Hepatocyte (in vitro differentiated cells): ENCODE data around the gene MIEF1.

Experiments used
- EZH2 ChIP-seq: fragments of 200-600 bp; sonication (generic); IDR thresholded peaks from 2 replicates; pipeline ENCODE4 v1.6.1; 2016; ENCODE audit warnings: antibody characterized with exemption, mild to moderate bottlenecking, borderline replicate concordance
- TF ChIP-seq, protein P1 (sequence below): fragments of 200-600 bp; sonication (generic); IDR thresholded peaks from 2 replicates; pipeline ENCODE4 v1.5.1; 2016; ENCODE audit warnings: antibody characterized with exemption, mild to moderate bottlenecking; ENCODE audit not compliant: poor library complexity

DNA sequence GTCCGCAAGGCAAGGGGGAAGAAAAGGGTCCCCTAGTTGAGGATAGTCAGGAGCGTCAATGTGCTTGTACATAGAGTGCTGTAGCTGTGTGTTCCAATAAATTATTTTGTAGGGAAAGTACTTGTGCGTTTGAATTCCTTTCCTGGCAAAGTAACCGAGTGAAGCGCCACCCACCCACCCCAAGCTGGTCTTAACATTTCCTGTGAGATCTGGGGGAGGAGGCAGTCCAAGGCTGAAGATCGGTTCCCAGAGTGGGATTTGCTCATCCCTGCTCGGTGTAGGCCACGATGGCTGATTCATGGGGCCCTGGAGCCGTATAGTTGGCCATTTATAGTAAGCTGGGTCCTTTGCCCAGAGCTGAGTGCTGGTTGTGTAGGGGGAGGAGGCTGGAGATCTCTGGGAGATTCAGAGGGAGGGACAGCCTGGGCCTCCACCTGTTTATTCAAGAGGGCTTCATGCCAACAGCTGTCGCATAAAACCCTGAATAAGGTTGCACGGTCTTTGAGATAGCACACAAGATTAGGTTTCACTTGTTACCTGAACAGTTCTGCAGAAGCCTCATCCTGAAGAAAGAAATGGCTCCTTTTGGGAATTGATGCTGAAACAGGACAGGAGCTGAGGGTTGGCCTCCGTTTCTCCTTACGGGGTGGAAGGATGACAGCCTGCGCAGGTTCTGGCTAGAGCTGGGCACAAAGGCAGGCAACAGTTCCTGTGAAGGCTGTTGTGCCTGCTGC lies 20.6 kb downstream of the MIEF1 start:
- TF ChIP-seq, protein P1, sequence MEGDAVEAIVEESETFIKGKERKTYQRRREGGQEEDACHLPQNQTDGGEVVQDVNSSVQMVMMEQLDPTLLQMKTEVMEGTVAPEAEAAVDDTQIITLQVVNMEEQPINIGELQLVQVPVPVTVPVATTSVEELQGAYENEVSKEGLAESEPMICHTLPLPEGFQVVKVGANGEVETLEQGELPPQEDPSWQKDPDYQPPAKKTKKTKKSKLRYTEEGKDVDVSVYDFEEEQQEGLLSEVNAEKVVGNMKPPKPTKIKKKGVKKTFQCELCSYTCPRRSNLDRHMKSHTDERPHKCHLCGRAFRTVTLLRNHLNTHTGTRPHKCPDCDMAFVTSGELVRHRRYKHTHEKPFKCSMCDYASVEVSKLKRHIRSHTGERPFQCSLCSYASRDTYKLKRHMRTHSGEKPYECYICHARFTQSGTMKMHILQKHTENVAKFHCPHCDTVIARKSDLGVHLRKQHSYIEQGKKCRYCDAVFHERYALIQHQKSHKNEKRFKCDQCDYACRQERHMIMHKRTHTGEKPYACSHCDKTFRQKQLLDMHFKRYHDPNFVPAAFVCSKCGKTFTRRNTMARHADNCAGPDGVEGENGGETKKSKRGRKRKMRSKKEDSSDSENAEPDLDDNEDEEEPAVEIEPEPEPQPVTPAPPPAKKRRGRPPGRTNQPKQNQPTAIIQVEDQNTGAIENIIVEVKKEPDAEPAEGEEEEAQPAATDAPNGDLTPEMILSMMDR, result no peak
- no peak for TF ChIP-seq EZH2
